ENCODE measurements around the gene TRIM42. TPM values are rescaled to one million over a fixed set of nuclear protein-coding genes. Genes with fewer than 3 reads are reported as not detected.

The TRIM42 gene
- total and polyA plus RNA-seq, 9 of the 15 experiments (the other 6 are each of a cell fraction or from before 2014, with no cell fraction given) = not detected

- TF ChIP-seq SRSF9 (IDR thresholded peaks at IDR 0.05; ENCODE audit: borderline replicate concordance, low read depth, low read length) = no peak
- TF ChIP-seq RFX1 (IDR thresholded peaks at IDR 0.05) = no peak
- TF ChIP-seq FOSL1 (tag; conservative IDR thresholded peaks at IDR 0.05) = no peak
These were observed 70.3 kb downstream of the TRIM42 start (continued) for GRCh38 chr3:140748171-140748570.

GRCh38 chr3:140748903-140749302 lies 71.0 kb downstream of the TRIM42 start:
- ATAC-seq (no peak), FAIRE-seq (no peak), DNase-seq (ENCODE audit: extremely low read depth in 1 of 4, low spot score in 3 of 4) (no peak)
- Histone ChIP-seq H3K27ac (ENCODE audit: extremely low read depth, low read depth, low read length) (no peak overlapping the region), H2AFZ (ENCODE audit: low read depth, low read length) (no peak overlapping the region), H3K4me3 (no peak overlapping the region), H3K4me1 (replicated peaks in 1 of 2; ENCODE audit: control insufficient read depth in 2 of 2, insufficient read depth in 2 of 2, low read length in 2 of 2) (no peaks in the 10 kb centered on the region), H3K9me1 (ENCODE audit: control insufficient read depth, insufficient read depth, low read length) (no peaks in the 10 kb centered on the region), H3K79me2 (ENCODE audit: control insufficient read depth, insufficient read depth, low read length) (no peaks in the 10 kb centered on the region), H3K36me3 (ENCODE audit: control insufficient read depth, insufficient read depth, low read length) (no peaks in the 10 kb centered on the region), H3K27me3 (ENCODE audit: control insufficient read depth in 2 of 2, insufficient read depth in 2 of 2, low read length in 2 of 2) (no peaks in the 10 kb centered on the region), H4K20me1 (replicated peaks; ENCODE audit: control insufficient read depth, insufficient read depth, low read length) (no peaks in the 10 kb centered on the region), H3K9me3 (replicated peaks; ENCODE audit: control insufficient read depth, insufficient read depth, low read depth, low read length) (no peaks in the 10 kb centered on the region), H3K4me2 (ENCODE audit: insufficient read depth, low read length) (no peak overlapping the region), H3K9ac (ENCODE audit: insufficient read depth in 1 of 2, low read depth in 2 of 2, low read length in 2 of 2) (no peak overlapping the region)
- BruUV-seq (replicated peaks) = no TSS peak
- TF ChIP-seq SMARCA4 (IDR thresholded peaks at IDR 0.05) (no peak), ZNF3 (CRISPR knock-in tag; IDR thresholded peaks at IDR 0.05) (no peak), ZNF584 (CRISPR knock-in tag; IDR thresholded peaks at IDR 0.05; ENCODE audit: low read depth) (no peak), MECOM (CRISPR knock-in tag; IDR thresholded peaks at IDR 0.05) (no peak), KHSRP (IDR thresholded peaks at IDR 0.05) (no peak), SIN3B (IDR thresholded peaks at IDR 0.05; ENCODE audit: low read depth) (no peak)
- in situ Hi-C loops (cut with MboI) (no loop called here), intact Hi-C loops (cut with micrococcal nuclease) (no loop called here)
- ChIA-PET POLR2A (no interaction called here), CTCF (ENCODE audit: low intra/inter-chr PET ratio) (no interaction called here)
- 0% methylated on average over 1 of the region's 1 CpG for WGBS (ENCODE audit: insufficient coverage, low coverage, missing lambda C conversion rate)

Data from K562 (cell line).